Stomach (tissue), 9 donors: ENCODE measurements around the gene GTF2H1. TPM values are rescaled to one million over a fixed set of nuclear protein-coding genes. Genes with fewer than 3 reads are reported as not detected.

Experiments used
- DNase-seq, 2 donors: peaks; one replicate each; pipeline versions ENCODE4 v3.0.0 to v3.0.0-alpha.2; 2013 to 2019
- H3K27ac ChIP-seq, 5 donors: fragments of 200-600 bp in 4 of 5; sonication (generic) in 4 of 5; one replicate each; pipeline ENCODE4 v1.5.1; 2013 to 2019; ENCODE audit warnings: mild to moderate bottlenecking in 1 of 5, moderate library complexity in 1 of 5
- H3K27me3 ChIP-seq, 3 donors: fragments of 200-600 bp; sonication (generic); one replicate each; pipeline ENCODE4 v1.5.1; 2017 to 2019; ENCODE audit warnings: mixed run types in 1 of 3
- H3K36me3 ChIP-seq, 4 donors: fragments of 200-600 bp; sonication (generic); 1 replicate in 3 of 4; 2 replicates in 1 of 4; pipeline ENCODE4 v1.5.1; 2016 to 2019
- H3K4me1 ChIP-seq, 4 donors: fragments of 200-600 bp; sonication (generic); one replicate each; pipeline ENCODE4 v1.5.1; 2016 to 2019
- H3K4me3 ChIP-seq, 4 donors: fragments of 200-600 bp; sonication (generic) in 3 of 4; one replicate each; pipeline ENCODE4 v1.5.1; 2016 to 2019; ENCODE audit warnings: mild to moderate bottlenecking in 1 of 4
- H3K9me3 ChIP-seq, 4 donors: fragments of 200-600 bp; sonication (generic); one replicate each; pipeline ENCODE4 v1.5.1; 2016 to 2019
- EP300 ChIP-seq: sonication (generic); formaldehyde crosslinking; IDR thresholded peaks from one replicate; pipeline ENCODE4 v1.6.1; 2017; ENCODE audit warnings: antibody characterized with exemption
- POLR2A ChIP-seq, 4 donors: fragments of 450-650 bp; IDR thresholded peaks; one replicate each; pipeline ENCODE4 v1.6.1; 2016; ENCODE audit warnings: antibody characterized with exemption in 4 of 4, control low read depth in 2 of 4, mild to moderate bottlenecking in 1 of 4, moderate library complexity in 1 of 4
- POLR2AphosphoS5 ChIP-seq, 3 donors: sonication (generic); formaldehyde crosslinking; IDR thresholded peaks; one replicate each; pipeline ENCODE4 v1.6.1; 2016; ENCODE audit warnings: antibody characterized with exemption in 3 of 3
- WGBS, 5 donors: extraction: QIAGEN DNeasy Blood & Tissue Kit in 3 of 5; methylation state at CpG; one replicate each; pipeline versions ENCODE4 v1.1.5 to v1.1.7; 2013 to 2018; 5-methylcytosine and 5-hydroxymethylcytosine counted together
- intact Hi-C: fragments of 100-400 bp; cut with DNase I; formaldehyde crosslinking; loops from one replicate; pipeline ENCODE4 v1.15.1; 2023; ENCODE audit warnings: low total_unique reads
- polyA plus RNA-seq, 3 donors: library from polyadenylated mRNA; stranded (reverse); fragments of 200-250 nt; gene quantifications; one replicate each; pipeline ENCODE4 v1.2.3, GENCODE V29; 2013
- total RNA-seq, 5 donors: library from RNA; depleted of rRNA; stranded (reverse); fragments of >200 nt; gene quantifications; one replicate each; pipeline versions ENCODE4 v1.1.0 to v1.2.3, GENCODE V29; 2014 to 2016
- TF ChIP-seq, protein P1 (sequence below), 7 experiments: fragments of 450-650 bp in 4 of 7; fragments of 200-600 bp in 3 of 7; sonication (generic) in 3 of 7; IDR thresholded peaks; one replicate each; pipeline ENCODE4 v1.5.1; 2016 to 2019; ENCODE audit warnings: antibody characterized with exemption in 7 of 7, control low read depth in 2 of 7, mild to moderate bottlenecking in 1 of 7
- donor health status: healthy with polysubstance abuse.
- donor health status: Bipolar disorder and iron deficiency.
- donor health status: healthy.

GTF2H1 gene
- total and polyA plus RNA-seq, 8 donors = 7.8 to 76.4 (median 34.6) TPM

DNA sequence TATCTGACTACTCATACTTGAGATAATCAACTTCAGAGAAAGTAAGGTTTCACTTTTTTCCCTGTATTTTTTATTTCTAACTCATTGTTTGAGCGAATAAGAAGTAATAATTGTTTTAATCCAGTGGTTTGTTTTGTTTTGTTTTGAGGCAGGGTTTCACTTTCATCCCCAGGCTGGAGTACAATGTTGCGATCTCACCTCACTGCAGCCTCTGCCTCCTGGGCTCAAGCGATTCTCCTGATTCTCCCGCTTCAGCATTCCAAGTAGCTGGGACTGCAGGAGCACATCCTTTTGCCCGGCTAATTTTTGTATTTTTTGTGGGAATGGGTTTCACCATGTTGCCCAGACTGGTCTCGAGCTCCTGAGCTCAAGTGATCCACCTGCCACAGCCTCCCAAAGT, 8.6 kb downstream of the GTF2H1 start:
- no peak for DNase-seq
- TF ChIP-seq POLR2A (IDR thresholded peaks at IDR 0.05) = no peak
- no peak for TF ChIP-seq EP300
- no peak for TF ChIP-seq POLR2AphosphoS5 (IDR thresholded peaks at IDR 0.05)
- no peak overlapping the region for H3K4me3 ChIP-seq
- no peaks in the 10 kb centered on the region for H3K27me3 ChIP-seq
- H3K36me3 ChIP-seq = peaks cover 31 to 82% (median 67%) of the 10 kb centered on the region in 4 donors
- no peak overlapping the region for H3K27ac ChIP-seq
- intact Hi-C loops = no loop called here
- no peaks in the 10 kb centered on the region for H3K9me3 ChIP-seq
- WGBS, 5 donors = 89 to 97% (median 91%) methylated on average over 6 of the region's 6 CpGs
- peaks cover 0 to 25% (median 11%) of the 10 kb centered on the region in 4 donors for H3K4me1 ChIP-seq

DNA sequence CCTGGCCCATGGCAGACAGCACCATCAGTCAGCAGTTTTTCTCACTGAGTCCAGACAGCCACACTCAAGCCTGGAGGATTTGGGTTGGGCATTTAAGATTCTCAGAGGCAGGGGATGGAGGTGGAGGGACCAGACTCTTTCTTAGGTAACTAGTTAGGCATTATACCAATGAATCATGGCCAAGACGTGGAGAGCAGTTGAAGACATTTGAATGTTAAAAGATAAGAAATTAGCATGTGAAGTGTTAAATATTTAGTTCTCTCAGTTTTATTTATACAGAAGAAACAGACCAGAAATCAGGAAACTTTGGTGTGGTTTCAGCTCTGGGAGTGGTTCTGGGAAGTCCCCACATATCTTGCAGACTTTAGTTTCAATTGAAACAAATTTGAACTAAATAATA, 9.9 kb downstream of the GTF2H1 start:
- TF ChIP-seq POLR2AphosphoS5 (IDR thresholded peaks at IDR 0.05) (no peak), EP300 (no peak), POLR2A (IDR thresholded peaks at IDR 0.05) (no peak)
- TF ChIP-seq, protein P1, sequence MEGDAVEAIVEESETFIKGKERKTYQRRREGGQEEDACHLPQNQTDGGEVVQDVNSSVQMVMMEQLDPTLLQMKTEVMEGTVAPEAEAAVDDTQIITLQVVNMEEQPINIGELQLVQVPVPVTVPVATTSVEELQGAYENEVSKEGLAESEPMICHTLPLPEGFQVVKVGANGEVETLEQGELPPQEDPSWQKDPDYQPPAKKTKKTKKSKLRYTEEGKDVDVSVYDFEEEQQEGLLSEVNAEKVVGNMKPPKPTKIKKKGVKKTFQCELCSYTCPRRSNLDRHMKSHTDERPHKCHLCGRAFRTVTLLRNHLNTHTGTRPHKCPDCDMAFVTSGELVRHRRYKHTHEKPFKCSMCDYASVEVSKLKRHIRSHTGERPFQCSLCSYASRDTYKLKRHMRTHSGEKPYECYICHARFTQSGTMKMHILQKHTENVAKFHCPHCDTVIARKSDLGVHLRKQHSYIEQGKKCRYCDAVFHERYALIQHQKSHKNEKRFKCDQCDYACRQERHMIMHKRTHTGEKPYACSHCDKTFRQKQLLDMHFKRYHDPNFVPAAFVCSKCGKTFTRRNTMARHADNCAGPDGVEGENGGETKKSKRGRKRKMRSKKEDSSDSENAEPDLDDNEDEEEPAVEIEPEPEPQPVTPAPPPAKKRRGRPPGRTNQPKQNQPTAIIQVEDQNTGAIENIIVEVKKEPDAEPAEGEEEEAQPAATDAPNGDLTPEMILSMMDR (IDR thresholded peaks at IDR 0.05) = no peak
- intact Hi-C loops = no loop called here
- no peaks in the 10 kb centered on the region for H3K27me3 ChIP-seq
- no peak overlapping the region for H3K27ac ChIP-seq
- DNase-seq = no peak
- H3K9me3 ChIP-seq = no peaks in the 10 kb centered on the region
- peaks cover 0 to 21% (median 10%) of the 10 kb centered on the region in 4 donors for H3K4me1 ChIP-seq
- 58 to 83% (median 66%) methylated on average over 1 of the region's 1 CpG for WGBS, 5 donors
- H3K4me3 ChIP-seq = no peak overlapping the region
- H3K36me3 ChIP-seq = peaks cover 45 to 86% (median 75%) of the 10 kb centered on the region in 4 donors

DNA sequence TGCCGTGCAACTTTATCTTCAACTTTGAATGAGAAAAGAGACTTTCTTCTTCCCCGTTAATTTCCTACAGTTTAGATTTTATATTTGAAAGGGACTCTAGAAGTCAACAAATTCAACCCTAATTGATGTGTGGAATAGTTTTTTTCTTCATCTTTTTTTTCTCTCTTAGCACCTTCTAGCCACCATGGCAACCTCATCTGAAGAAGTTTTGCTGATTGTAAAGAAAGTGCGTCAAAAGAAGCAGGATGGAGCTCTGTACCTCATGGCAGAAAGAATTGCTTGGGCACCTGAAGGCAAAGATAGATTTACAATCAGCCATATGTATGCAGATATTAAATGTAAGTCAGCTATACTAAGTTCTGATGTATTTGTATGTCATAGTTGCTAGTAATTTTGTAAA, 10.5 kb downstream of the GTF2H1 start:
- no peak for DNase-seq
- Histone ChIP-seq H3K36me3 (peaks cover 41 to 87% (median 79%) of the 10 kb centered on the region in 4 donors), H3K4me3 (no peak overlapping the region), H3K9me3 (no peaks in the 10 kb centered on the region), H3K27me3 (no peaks in the 10 kb centered on the region), H3K4me1 (peaks cover 0 to 21% (median 10%) of the 10 kb centered on the region in 4 donors), H3K27ac (no peak overlapping the region)
- intact Hi-C loops = no loop called here
- TF ChIP-seq POLR2AphosphoS5 (IDR thresholded peaks at IDR 0.05) = no peak
- TF ChIP-seq, protein P1 (IDR thresholded peaks at IDR 0.05) = no peak
- no peak for TF ChIP-seq EP300
- TF ChIP-seq POLR2A (IDR thresholded peaks at IDR 0.05) = no peak
- 92 to 96% (median 93%) methylated on average over 3 of the region's 3 CpGs for WGBS, 5 donors

DNA sequence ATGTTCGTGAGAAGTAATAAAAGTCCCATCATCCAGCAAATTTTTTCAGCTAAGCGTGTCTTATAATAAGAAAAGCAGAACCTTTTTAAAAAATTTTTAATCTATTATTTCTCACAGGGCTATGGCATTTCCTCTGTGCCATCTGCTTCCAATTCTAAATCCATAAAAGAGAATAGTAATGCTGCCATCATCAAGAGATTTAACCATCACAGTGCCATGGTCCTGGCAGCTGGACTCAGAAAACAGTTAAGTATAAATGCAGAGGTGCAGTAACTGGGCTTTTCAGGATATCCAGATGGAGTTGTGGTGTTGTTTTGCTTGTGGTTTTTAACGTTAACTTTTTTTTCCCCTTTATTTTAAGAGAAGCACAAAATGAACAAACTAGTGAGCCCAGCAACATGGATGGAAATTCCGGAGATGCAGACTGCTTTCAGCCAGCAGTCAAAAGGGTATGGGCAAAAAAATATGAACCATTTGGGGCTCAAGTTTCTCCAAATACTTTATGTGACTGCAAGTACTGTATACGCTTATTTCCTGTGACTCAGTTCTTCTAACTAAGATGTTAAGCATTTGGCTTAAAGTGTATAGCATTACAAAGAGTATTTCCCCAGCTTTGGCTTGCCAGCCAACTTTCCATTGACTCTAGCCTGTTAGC, 25.2 kb downstream of the GTF2H1 start:
- H3K27me3 ChIP-seq = no peaks in the 10 kb centered on the region
- DNase-seq = no peak
- H3K4me3 ChIP-seq = no peak overlapping the region
- whole genome bisulfite sequencing, 5 donors = 87 to 90% (median 88%) methylated on average over 5 of the region's 5 CpGs
- H3K4me1 ChIP-seq = no peaks in the 10 kb centered on the region
- H3K36me3 ChIP-seq = peaks cover 25 to 93% (median 86%) of the 10 kb centered on the region in 4 donors
- H3K9me3 ChIP-seq = no peaks in the 10 kb centered on the region
- TF ChIP-seq POLR2AphosphoS5 (IDR thresholded peaks at IDR 0.05) = no peak
- no peak overlapping the region for H3K27ac ChIP-seq
- intact Hi-C loops = no loop called here

DNA sequence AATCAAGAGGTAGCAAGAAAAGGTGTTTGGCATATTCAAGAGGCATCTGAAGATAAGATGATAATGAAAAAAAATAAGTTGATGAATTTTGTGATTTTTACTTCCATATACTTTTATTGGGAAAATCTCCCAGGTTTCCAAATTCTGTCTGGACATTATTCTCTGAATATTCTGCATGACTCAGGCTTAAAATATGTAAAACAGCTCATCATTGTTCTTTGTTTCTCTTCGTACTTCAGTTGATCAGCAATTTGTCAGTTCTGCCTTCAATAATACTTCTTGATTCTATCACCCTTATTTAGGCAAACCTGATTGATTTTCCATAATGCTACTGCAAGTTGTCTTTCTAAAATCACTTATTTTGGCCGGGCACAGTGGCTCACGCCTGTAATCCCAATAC, 30.2 kb downstream of the GTF2H1 start:
- 87 to 93% (median 91%) methylated on average over 3 of the region's 3 CpGs for WGBS, 5 donors
- no peaks in the 10 kb centered on the region for H3K4me1 ChIP-seq
- H3K27ac ChIP-seq = no peak overlapping the region
- H3K27me3 ChIP-seq = no peaks in the 10 kb centered on the region
- TF ChIP-seq POLR2A (IDR thresholded peaks at IDR 0.05) (no peak), EP300 (no peak), POLR2AphosphoS5 (IDR thresholded peaks at IDR 0.05) (no peak)
- TF ChIP-seq, protein P1 (IDR thresholded peaks at IDR 0.05) = no peak
- no peaks in the 10 kb centered on the region for H3K9me3 ChIP-seq
- DNase-seq = no peak
- H3K36me3 ChIP-seq = peaks cover 32 to 91% (median 85%) of the 10 kb centered on the region in 4 donors
- no peak overlapping the region for H3K4me3 ChIP-seq
- intact Hi-C loops = no loop called here
